ENCODE data around the gene ZFHX2.

The ZFHX2 gene

DNA sequence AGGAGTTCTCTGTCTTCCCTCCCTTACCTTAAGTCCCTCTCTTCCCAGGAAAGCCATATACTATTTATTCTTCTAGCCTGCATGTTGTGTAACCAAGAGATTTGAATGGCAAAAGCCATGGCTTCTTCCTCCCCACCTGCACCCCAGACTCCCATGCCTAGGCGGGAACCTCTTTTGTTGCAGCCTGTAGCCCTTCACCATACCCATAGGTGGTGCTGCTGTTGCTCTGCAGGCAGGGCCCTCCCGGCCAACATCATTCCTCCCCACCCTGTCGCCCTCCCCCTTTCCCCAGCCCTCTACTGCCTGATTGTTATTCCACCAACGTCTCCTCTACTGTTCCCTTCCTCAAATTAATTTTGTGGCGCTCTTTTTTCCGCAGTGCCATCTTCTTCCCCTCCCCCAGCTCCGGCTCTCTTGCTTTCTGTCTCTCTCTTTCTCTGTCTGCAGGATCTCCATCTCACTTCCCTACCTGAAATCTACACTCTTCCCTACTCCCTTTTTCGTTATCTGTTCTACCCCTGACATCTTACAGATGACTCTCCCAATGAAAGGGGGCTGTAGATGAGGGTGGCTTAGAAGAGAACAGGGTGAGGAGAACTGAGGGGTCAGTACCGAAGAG, 68.2 kb downstream of the ZFHX2 start:
- Histone ChIP-seq H3K4me3 (ENCODE audit: severe bottlenecking) (no peak overlapping the region), H3K4me1 (ENCODE audit: insufficient read depth, poor library complexity, severe bottlenecking) (no peaks in the 10 kb centered on the region), H3K9me3 (ENCODE audit: severe bottlenecking) (no peaks in the 10 kb centered on the region), H3K27me3 (ENCODE audit: insufficient read depth, poor library complexity, severe bottlenecking) (no peaks in the 10 kb centered on the region), H3K36me3 (ENCODE audit: low read depth) (peaks cover 30% of the 10 kb centered on the region), H3K27ac (ENCODE audit: poor library complexity, severe bottlenecking) (no peak overlapping the region)
- no peak for DNase-seq (ENCODE audit: low spot score)
- ATAC-seq (ENCODE audit: low read depth): peak; percentile 43; the same call in 1 of the 3 replicates
- TF ChIP-seq, protein P1, sequence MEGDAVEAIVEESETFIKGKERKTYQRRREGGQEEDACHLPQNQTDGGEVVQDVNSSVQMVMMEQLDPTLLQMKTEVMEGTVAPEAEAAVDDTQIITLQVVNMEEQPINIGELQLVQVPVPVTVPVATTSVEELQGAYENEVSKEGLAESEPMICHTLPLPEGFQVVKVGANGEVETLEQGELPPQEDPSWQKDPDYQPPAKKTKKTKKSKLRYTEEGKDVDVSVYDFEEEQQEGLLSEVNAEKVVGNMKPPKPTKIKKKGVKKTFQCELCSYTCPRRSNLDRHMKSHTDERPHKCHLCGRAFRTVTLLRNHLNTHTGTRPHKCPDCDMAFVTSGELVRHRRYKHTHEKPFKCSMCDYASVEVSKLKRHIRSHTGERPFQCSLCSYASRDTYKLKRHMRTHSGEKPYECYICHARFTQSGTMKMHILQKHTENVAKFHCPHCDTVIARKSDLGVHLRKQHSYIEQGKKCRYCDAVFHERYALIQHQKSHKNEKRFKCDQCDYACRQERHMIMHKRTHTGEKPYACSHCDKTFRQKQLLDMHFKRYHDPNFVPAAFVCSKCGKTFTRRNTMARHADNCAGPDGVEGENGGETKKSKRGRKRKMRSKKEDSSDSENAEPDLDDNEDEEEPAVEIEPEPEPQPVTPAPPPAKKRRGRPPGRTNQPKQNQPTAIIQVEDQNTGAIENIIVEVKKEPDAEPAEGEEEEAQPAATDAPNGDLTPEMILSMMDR (IDR thresholded peaks at IDR 0.05; ENCODE audit: poor library complexity, severe bottlenecking): peak; percentile 34

GRCh38 chr14:23482823-23483148, 68.8 kb downstream of the ZFHX2 start:
- no peak for DNase-seq (ENCODE audit: low spot score)
- TF ChIP-seq, protein P1 (IDR thresholded peaks at IDR 0.05; ENCODE audit: poor library complexity, severe bottlenecking): no peak

DNA sequence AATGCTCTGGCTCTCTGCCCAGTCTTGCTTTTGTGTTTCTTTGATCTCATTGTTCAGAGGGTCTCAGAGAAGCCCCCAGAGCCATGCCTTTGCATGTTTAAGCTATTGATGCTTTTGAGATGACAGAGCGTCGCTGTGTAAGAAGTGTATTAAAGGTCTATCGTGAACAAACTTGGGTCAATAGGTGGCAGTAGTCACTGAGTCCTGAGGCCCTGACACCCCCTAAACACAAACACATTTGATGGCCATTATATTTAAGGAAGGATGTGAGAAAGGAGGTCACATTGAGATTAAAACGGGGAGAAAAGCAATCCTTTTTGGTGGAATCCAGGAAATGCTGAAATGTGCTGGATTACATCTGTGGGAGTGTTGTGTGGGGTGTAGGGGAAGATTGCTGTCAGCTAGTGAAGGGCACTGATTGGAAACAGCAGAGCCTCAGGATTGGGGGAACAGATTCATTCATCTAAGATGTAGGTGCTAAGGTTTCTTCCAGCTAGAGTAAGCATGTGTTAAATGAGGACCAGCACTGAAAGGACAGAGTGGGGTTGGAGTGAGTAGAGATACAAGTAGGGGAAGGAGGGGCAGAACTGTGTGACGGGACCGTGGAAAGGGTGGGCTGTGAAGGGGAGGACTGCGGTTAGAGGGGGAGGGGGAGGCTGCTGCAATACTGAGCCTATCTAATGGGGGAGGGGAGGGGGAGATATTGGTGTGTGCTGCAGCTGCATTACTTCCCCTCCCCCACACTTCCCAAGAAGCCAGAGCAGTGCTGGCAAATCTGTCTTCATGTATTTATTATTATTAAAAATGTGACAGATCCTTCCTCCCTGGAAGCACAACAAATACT, 69.4 kb downstream of the ZFHX2 start:
- Histone ChIP-seq H3K4me3 (ENCODE audit: severe bottlenecking) (no peak overlapping the region), H3K27me3 (ENCODE audit: insufficient read depth, poor library complexity, severe bottlenecking) (no peaks in the 10 kb centered on the region), H3K27ac (ENCODE audit: poor library complexity, severe bottlenecking) (no peak overlapping the region), H3K4me1 (ENCODE audit: insufficient read depth, poor library complexity, severe bottlenecking) (no peaks in the 10 kb centered on the region), H3K36me3 (ENCODE audit: low read depth) (peaks cover 41% of the 10 kb centered on the region), H3K9me3 (ENCODE audit: severe bottlenecking) (no peaks in the 10 kb centered on the region)
- ATAC-seq (ENCODE audit: low read depth) (no peak), DNase-seq (ENCODE audit: low spot score) (no peak)
- TF ChIP-seq, protein P1 (IDR thresholded peaks at IDR 0.05; ENCODE audit: poor library complexity, severe bottlenecking): no peak

More at GRCh38 chr14:23482823-23483148, 68.8 kb downstream of the ZFHX2 start:
- Histone ChIP-seq H3K4me1 (ENCODE audit: insufficient read depth, poor library complexity, severe bottlenecking) (no peaks in the 10 kb centered on the region), H3K27ac (ENCODE audit: poor library complexity, severe bottlenecking) (no peak overlapping the region), H3K9me3 (ENCODE audit: severe bottlenecking) (no peaks in the 10 kb centered on the region), H3K36me3 (ENCODE audit: low read depth) (peaks cover 36% of the 10 kb centered on the region), H3K27me3 (ENCODE audit: insufficient read depth, poor library complexity, severe bottlenecking) (no peaks in the 10 kb centered on the region), H3K4me3 (ENCODE audit: severe bottlenecking) (no peak overlapping the region)
- no peak for ATAC-seq (ENCODE audit: low read depth)

- H3K27ac ChIP-seq (ENCODE audit: poor library complexity, severe bottlenecking): no peak overlapping the region
- no peaks in the 10 kb centered on the region for H3K27me3 ChIP-seq (ENCODE audit: insufficient read depth, poor library complexity, severe bottlenecking)
- H3K36me3 ChIP-seq (ENCODE audit: low read depth): peaks cover 49% of the 10 kb centered on the region
- no peak overlapping the region for H3K4me3 ChIP-seq (ENCODE audit: severe bottlenecking)
- DNase-seq (ENCODE audit: low spot score) (no peak), ATAC-seq (ENCODE audit: low read depth) (0 out of 3 replicates have a peak, but pooled peaks have one; percentile 20)
- TF ChIP-seq, protein P1 (IDR thresholded peaks at IDR 0.05; ENCODE audit: poor library complexity, severe bottlenecking): no peak
- H3K9me3 ChIP-seq (ENCODE audit: severe bottlenecking): no peaks in the 10 kb centered on the region
- no peaks in the 10 kb centered on the region for H3K4me1 ChIP-seq (ENCODE audit: insufficient read depth, poor library complexity, severe bottlenecking)
These were observed 70.1 kb downstream of the ZFHX2 start for GRCh38 chr14:23481362-23481970.
